COR-L47 (cell line): Measurements from ENCODE around the gene LRRN2.

ENCODE experiments used
- DNase-seq: peaks from one replicate; lab custom pipeline; 2025; lab: John Stamatoyannopoulos, UW

The LRRN2 gene

DNA sequence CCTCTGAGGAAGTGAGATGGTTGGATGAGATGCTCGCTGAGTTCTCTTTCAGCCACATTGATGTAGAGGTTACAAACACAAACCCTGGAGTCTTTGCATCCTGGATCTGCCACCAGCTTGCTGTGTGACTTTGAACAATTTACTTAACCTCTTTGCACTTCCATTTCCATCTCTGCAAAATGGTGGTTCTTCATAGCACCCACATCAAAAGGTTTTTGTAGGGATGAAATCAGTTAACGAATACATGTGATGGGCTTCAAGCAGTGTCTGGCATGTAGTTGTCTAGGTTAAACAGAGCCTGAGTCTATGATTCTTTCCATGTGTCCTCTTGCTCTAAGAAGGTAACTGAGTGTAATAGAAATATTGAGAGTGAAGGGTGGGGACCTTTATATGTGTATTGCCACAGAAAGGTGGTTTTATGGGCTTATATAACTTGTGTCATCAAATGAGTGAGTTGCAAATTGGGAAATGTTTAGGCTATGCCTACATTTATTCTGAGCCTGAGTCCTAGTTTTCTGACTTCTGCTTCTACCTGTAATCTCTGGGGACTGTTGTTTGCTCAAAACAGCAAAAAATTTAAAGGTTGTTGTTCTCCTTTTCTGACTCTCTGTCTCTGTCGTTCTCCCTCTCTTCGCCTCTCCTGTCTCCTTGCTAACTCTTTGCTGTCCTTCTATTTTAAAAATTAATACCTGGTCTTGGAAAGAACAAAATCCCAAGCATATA is 27.3 kb upstream of the LRRN2 start:
- DNase-seq, result no peak

DNA sequence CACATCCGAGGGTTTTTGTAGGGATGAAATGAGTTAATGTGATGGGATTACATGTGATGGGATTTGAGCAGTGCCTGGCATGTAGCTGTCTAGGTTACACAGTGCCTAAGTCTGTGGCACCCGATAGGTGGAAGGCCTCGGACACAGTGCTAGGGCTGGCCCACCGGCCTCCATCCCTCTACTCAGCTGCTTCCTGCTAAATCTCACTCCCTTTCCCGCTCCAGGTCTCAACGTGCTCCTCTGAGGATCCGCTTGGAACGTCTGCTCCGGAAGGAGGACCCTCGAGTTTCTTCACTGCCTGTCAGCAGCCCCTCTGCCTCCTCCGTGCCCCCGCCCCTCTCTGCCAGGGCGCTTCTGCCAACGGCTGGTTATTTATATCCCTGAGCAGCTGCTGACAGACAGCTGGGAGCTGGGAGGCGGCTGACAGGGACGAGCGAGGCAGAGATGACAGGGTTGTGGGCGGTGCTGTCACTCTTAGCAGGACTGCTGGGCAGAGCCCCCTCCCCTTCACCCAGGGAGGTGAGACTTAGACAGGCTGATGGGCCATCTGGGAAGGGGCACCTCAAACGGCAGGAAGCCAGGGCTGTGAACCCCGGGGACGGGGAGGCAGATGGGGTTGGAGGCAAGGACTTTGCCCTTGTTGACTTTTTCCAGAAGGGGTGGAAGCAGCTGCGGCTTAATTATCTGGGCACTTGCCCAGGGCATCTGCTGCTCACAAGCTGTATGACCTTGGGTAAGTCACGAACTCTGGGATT is 26.6 kb upstream of the LRRN2 start:
- DNase-seq, result peak; percentile 48

DNA sequence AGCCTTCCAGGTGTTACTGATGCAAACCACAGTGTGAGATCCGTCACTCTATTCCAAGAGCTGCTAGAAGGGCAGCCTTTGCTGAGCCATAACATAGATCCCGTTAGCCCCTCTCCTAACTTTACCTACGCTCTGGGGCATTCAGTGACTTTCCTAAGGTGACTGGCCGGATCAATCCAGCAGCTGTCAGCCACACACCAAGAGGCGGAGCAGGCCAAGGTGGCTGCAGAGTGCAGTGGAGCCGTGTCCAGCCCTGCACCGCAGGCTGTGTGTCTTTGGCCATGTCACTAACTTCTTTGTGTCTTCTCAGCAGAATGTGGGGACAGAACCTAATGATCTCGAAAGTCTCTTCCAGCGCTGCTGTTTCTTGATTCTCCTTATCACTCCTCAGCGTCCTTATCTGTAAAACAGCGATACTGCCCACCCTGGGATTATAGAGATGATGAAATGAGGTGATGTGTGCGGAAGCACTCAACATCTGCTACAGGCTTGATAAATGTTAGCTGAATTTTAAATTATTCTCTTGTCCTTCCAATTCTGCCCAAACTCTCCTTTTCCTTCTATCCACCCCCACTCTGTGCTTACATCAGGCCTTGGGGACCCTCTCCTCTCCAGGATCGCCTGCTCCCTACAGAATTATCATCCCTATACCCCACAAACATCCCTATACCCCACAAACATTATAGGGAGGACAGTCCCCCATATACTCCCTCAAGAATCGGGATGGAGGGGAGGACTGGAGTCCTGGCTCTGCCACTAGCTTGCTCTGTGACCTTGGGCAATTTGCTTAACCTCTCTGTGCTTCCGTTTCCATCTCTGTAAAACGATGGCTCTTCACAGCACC is 25.8 kb upstream of the LRRN2 start:
- DNase-seq, result no peak

DNA sequence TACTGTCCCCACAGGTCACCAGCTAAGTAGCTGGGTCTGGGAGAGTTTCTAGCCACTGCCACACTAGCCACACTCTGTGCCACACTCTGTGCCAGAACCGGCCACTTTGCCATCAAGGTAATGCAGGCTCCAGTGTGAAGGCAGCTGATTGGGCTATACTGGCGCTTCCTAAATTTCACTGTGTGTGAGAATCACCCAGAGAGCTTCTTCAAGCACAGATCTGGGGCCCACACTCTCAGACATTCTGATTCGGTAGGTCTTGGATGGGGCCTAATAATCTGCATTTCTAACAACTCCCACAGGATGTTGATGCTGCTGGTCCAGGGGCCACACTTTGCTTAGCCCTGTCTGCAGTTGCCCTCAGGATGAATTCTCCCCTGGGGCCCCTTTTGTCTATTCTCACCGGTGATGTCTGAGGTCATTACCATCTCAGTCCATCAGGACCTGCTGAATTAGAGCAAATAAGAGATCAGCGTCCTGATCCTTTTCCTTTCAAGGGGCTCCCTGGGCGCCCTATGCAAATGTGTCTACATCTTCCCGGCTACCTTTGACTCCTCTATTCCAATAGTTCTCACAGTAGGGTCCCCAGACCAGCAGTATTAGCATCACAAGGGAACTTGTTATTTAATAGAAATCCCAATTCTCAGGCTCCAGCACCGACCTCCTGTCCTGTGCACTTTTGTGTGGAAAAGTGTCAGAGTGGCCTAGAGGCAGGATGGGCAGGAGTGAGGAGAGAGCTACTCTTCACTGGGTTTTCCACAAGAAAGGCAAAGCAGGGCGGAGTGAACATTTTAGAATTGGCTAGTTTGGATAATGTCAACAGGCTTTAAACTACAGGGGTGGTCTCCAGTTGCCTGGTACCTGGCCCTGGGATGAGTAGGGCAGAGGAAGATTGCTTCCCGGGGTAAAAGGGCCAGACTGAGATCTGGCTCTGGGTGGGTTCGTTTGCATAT is 24.7 kb upstream of the LRRN2 start:
- no peak for DNase-seq

DNA sequence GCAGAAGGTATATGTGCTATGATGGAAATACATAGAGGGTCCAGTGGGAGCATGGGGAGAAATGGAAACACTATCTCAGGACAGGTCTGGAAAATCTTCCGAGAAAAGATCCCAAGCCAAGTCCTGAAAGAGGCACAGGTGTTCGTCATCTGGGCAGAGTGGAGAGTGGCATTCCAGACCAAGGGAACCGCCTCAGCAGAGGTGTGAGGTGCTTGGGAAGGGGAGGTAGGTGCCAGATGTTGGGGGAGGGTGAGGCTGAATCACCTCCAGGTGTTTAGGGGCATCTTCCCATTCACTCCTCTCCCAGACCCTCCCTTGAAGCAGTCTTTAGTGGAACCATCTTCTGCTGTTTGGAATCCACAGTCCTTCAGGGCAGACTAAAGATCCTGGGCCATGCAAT is 23.5 kb upstream of the LRRN2 start:
- DNase-seq, result no peak

DNA sequence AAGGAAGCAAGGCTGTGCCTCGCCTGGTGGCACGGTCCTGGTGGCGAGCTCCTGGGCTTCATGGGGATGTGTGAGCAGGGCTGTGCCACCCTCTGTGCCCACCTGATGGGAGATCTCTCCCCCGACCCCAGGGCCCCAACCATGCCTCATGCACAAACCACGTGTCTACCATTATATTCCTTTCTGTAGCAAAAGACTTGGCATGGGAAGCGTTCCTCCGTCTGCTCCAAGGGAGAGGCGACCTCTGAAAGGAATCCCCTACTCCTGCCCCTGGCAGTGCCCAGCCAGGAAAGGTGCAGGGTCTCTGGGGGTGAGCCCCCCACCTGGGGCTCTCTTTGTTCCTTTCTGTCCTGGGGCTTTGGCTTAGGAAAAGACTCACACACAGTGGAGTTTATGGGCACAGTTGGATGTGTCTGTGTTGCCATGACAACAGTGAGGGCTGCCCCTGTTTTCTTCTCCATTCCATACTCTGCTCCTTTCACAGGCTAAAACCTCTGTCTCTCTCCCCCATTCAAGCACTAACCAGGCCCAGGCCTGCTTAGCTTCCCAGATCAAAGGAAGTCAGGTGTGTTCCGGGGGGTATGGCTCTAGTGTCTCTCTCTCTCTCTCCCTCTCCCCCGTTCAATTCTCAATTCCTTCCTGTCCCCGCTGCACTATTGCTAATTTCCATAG is 21.4 kb upstream of the LRRN2 start:
- DNase-seq, result peak; percentile 22

DNA sequence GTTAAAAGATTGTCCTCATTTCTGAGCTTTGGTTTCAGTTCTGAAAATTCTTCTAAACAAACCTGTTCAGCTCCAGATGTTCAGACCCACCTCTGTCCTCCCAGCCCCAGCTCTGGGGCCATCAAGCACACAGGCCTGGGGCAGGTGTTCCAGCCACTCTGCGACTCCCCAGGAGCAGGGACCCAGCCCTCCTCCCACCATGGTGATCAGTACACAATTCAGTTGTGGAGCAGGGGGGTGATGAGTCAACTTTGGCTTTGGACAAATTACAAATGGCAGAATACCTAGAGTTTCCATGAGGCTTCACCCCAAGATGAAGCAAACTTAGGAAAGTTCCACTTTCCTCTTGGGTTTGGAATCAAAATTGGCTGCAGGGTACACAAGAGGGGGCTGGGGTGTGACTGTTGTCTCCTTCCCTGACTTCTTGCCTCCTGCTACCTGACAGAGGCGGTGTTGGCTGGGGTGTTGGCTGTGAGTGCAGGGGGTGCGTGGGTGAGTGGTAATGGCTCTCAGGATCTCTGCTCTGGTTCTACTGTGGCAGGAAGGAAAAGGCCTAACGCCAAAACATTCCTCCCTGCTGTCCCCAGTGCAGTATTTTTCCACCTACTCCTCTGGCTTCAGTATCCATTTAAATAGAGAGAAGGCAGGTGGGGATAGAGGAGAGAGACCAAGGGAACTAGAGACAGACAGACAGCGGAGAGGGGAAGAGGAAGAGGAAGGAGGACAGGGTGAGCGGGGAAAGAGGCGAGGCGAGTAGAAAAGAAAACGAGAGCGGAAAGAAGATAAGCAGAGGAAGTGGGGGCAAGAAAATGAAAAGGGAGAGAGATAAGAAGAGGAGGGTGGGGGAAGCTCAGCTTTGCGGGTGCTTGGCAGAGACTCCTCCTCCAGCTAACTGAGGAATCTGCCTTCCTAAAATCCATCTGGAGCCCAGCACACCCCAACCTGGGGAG is 20.6 kb upstream of the LRRN2 start:
- no peak for DNase-seq

DNA sequence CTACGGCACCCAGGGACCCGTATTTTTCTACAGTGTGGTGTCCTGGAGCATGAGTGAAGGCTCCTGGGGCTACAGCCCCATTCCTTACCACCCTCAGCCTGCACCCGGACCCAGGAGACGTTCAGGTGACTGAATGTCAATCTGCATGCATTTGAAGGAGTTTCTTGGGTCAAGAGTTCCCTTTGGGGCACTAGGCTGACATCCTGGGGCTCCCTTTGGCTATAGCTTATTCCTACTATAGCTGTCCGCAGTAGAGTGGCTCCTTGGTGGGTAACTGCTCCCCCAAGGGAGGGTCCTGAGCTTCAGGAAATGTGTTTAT is 19.9 kb upstream of the LRRN2 start:
- no peak for DNase-seq

DNA sequence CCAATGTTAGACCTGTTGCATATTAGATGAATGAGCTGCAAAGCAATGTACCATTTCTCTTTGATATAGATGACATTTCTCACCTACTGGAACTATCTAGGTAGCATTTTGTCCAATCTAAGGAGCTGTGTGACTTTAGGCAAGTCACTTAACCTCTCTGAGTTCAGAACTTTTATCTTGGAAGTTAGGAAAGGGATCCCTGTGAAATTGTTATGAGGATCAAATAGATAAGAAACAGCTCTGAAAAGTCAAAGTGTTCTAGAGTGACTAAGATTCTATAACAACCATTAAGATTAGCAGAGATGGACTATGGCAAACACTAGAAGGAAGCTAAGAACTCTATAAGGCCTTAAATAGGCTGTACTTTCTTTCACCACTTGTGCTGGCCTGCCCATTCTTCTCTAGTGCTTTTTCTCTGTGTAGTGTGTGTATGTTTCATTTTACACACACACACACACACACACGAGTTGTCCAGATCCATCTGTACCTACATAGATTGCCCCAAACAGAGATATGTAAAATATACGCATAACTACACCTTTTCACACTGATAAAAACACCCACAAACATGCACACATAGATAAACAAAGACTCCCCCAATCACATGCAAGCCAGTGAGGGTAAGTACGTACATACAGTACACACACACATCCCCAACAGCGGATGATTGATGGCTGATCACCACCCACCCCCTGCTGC is 19.4 kb upstream of the LRRN2 start:
- DNase-seq, result no peak

DNA sequence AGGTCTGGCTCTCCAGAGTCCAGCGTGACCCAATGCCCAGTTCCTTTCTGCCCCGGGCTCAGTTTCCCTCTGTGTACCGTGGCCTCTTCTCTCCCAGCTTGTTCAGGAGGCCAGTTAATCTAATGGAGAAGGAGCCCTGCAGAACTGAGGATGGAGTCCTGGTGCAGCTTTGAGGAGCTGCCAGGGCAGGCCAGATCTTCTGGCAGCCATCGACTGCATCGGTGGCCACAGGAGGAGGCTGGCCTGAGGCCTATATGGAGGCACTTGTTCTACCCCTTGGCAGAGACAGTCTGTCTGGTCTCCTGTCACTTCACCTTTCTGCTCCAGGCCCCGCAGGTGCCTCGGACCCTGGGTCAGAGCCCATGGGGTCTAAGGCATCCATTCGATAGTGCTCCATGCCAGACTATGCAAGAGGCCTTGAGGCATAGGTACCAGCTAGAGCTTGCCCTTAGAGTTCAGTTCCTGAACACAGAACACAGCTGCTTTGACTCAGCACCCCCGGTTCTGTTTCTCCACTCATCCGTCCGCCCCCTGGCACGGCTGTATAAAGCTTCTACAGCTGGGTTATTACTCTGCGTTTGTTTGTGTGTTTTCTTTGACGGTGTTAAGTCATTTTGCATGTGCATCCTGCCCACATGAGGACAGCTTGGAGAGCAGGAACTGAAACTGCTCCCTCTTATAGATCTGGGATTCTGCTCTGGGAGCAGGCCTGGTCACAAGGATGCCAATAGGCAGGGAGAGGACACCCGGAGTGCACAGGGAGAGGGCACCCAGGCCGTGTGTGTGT is 18.5 kb upstream of the LRRN2 start:
- DNase-seq, result no peak

DNA sequence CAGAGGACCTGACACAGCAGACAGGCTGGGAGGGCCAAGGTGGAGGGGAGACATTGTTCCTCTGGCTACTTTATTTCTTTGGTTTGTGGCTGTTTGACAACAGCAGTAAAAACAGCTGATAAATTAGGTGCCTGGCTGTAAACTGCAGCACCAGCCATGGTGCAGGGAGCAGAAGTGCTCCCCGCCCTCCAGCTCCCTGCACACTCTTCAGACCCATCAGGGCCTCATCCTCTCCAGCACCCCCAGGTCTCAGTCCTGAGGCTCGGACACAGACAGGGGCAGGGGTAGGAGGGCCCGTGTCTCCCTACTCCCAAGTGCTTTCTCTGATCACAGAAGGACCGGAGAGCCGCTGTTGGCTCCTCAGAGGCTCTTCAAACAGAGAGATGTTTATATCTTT is 17.7 kb upstream of the LRRN2 start:
- DNase-seq, result no peak

DNA sequence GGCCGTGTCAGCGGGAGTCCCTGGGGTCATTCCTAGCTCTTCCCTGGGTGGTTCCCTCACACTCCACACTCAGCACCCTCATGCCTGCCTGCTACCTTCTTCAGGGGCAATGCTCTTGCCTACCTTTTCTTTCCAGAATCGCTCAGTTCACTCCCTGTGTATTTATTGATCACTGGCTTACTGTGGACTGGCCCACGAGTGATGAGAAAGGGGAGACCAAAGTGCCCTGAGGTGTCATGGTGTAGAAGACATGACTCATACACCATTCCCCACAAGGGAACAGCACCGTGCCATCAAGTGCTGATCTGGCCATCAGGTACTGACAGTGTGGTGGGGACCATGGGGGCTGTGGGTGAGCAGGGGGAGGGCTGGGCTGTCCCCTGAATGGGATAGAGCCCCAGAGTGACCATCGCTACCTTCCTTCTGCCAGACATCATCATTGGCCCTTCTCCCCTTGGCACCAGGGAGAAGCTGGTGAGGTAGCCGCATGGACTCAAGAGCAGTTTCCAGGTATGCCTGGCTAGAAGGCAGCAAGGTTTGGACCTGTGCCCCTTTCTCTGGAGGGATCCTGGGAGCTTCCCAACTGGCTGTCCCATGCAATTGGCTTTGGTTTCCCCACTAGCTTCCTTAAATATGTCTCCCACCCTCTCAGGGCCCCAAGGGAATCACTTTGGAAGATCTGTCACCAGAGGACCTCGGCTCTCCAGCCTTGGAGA is 17.2 kb upstream of the LRRN2 start:
- no peak for DNase-seq

DNA sequence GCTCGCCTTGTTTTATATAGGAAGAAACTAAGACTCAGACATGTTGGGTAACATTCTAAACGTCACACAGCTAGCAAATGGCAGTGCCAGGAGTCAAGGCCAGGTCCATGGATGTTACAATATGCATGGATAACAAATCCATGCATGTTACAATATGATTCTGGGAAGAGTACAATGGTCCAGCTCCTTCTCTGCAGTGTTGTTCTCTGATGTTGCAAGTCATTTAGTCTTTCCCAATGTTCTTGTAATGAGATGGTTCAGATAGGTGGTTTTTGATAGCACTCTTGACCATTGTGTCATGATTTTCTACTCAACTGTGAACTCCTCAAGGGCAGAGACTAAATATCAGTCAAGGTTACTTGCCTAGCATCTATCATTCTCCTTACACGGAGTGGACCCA is 15.7 kb upstream of the LRRN2 start:
- DNase-seq, result no peak

DNA sequence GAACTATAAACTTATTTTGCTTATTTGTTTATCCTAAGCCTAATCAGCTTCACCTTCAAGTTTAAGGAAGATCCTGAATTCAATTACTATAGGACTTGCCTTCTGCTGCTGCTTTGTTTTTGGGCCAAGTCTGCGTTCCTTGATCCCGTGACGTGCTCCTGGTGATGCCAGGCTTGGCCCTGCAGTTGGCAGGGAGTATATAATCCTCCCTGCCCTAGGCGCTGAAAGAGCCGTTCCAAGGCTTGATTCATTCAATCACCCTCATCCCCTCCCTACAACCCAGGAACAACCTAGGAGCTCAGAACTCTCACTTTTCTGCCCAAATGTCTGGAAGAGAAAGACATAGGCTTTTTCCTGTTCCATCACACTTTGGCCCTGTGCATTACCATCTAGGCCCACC is 12.4 kb upstream of the LRRN2 start:
- DNase-seq, result no peak

DNA sequence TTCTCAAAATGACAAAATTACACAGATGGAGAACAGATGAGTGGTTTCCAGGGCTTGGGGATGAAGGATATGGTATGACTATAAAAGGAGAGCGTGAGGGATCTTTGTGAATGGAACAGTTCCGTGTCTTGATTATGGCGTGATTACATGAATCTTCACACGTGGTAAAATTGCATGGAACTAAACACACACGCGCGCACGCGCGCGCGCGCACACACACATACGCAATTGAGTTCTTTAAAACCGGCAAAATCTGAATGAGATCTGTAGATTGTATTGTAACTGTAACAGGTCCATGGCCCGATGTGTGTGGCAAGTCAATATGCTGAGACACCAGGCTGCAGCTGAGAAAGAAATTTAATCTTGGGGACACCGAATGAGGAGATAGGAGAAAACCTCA is 11.1 kb upstream of the LRRN2 start:
- DNase-seq, result no peak

DNA sequence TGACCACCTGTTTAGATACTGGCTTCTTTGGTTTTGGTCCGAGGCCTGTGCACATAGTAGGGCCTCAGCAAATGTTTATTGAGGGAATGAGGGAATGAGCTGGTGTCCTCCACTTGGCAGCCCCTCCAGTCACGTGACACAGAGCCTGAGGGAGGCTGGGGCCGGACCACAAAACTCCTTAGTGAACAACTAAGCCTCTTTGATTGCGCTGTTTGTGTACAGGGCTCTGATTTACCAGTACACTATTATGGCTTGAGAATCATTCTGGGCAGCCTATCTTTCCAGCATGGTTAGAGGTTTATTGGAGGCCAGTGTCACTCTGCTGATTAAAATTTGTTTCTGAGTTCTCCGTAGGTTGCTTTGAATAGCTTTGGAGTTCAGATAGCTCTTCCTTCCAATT is 10.2 kb upstream of the LRRN2 start:
- no peak for DNase-seq

DNA sequence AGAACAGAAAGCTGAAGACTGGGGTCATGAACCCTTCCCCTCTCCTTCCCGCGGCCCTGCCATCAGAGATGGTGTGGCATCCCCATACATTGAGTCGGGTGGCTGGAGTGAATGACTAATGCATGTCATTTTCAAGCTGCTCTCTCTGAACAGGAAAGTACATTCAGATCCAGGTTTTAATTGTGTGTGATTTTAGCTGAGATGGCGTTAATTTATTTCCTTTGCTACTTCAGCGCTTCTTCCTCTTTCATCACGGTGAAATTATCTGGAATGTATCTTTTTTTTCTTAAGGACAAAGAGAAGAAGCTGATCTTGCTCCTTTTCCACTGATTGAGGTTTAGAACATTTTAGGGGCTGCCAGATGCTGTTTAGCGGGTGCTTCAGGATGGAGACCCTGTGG is 8.6 kb upstream of the LRRN2 start:
- DNase-seq, result no peak

DNA sequence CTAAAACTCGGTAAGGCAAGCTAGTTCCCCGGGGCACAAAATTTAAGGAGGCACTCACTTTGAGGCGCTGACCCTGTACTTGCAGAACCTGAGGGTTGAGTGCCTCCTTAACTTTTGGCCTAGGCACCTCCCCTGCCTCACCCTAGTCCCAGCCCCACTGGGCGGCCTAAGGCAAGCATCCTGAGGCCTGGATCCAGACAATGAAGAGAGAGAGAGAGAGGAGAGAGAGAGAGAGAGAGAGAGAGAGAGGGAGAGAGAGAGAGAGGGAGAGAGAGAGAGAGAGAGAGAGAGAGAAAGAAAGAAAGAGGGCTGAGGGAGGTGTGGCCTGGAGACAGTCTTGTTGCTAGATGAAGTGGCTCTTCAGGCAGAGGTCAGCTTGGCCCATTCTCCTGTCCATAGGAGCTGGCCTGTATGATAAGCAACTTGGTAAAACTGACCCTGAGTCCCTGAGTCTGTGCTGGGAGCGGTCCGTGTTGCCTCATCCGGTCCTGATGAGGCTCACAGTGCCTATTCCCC is 7.4 kb upstream of the LRRN2 start:
- no peak for DNase-seq
